Measurements from ENCODE around the gene TGFBI.

The TGFBI gene

GRCh38 chr5:136104306-136104965, 75.6 kb downstream of the TGFBI start:
- H3K4me3 ChIP-seq (ENCODE audit: low read length), result no peak overlapping the region
- H3K4me1 ChIP-seq (ENCODE audit: control insufficient read depth, insufficient read depth, low read length), result no peaks in the 10 kb centered on the region
- no peak overlapping the region for H3K27ac ChIP-seq (ENCODE audit: low read depth, low read length)
- H3K27me3 ChIP-seq (ENCODE audit: control insufficient read depth, insufficient read depth, low read length), result no peaks in the 10 kb centered on the region
- H3K36me3 ChIP-seq (ENCODE audit: control insufficient read depth, insufficient read depth, low read length), result no peaks in the 10 kb centered on the region
- H3K9ac ChIP-seq (ENCODE audit: low read length), result no peak overlapping the region

GRCh38 chr5:136106351-136107031, 77.7 kb downstream of the TGFBI start:
- Histone ChIP-seq H3K27ac (ENCODE audit: low read depth, low read length) (no peak overlapping the region), H3K4me1 (ENCODE audit: control insufficient read depth, insufficient read depth, low read length) (no peaks in the 10 kb centered on the region), H3K36me3 (ENCODE audit: control insufficient read depth, insufficient read depth, low read length) (no peaks in the 10 kb centered on the region), H3K4me3 (ENCODE audit: low read length) (no peak overlapping the region), H3K9ac (ENCODE audit: low read length) (no peak overlapping the region), H3K27me3 (ENCODE audit: control insufficient read depth, insufficient read depth, low read length) (no peaks in the 10 kb centered on the region)

- H3K27me3 ChIP-seq (ENCODE audit: control insufficient read depth, insufficient read depth, low read length), result no peaks in the 10 kb centered on the region
- no peak overlapping the region for H3K4me3 ChIP-seq (ENCODE audit: low read length)
- H3K36me3 ChIP-seq (ENCODE audit: control insufficient read depth, insufficient read depth, low read length), result no peaks in the 10 kb centered on the region
- no peaks in the 10 kb centered on the region for H3K4me1 ChIP-seq (ENCODE audit: control insufficient read depth, insufficient read depth, low read length)
- no peak overlapping the region for H3K27ac ChIP-seq (ENCODE audit: low read depth, low read length)
- H3K9ac ChIP-seq (ENCODE audit: low read length), result no peak overlapping the region
Measured at GRCh38 chr5:136108180-136108611, 79.4 kb downstream of the TGFBI start.

GRCh38 chr5:136108766-136109165, 80.0 kb downstream of the TGFBI start:
- Histone ChIP-seq H3K36me3 (ENCODE audit: control insufficient read depth, insufficient read depth, low read length) (no peaks in the 10 kb centered on the region), H3K4me3 (ENCODE audit: low read length) (no peak overlapping the region), H3K27ac (ENCODE audit: low read depth, low read length) (no peak overlapping the region), H3K9ac (ENCODE audit: low read length) (no peak overlapping the region), H3K4me1 (ENCODE audit: control insufficient read depth, insufficient read depth, low read length) (no peaks in the 10 kb centered on the region), H3K27me3 (ENCODE audit: control insufficient read depth, insufficient read depth, low read length) (no peaks in the 10 kb centered on the region)

GRCh38 chr5:136109453-136110135, 80.8 kb downstream of the TGFBI start:
- H3K4me3 ChIP-seq (ENCODE audit: low read length), result no peak overlapping the region
- H3K9ac ChIP-seq (ENCODE audit: low read length), result no peak overlapping the region
- H3K36me3 ChIP-seq (ENCODE audit: control insufficient read depth, insufficient read depth, low read length), result no peaks in the 10 kb centered on the region
- H3K27me3 ChIP-seq (ENCODE audit: control insufficient read depth, insufficient read depth, low read length), result no peaks in the 10 kb centered on the region
- H3K4me1 ChIP-seq (ENCODE audit: control insufficient read depth, insufficient read depth, low read length), result no peaks in the 10 kb centered on the region
- no peak overlapping the region for H3K27ac ChIP-seq (ENCODE audit: low read depth, low read length)
